ENCODE measurements around the gene MPHOSPH10.

DNA sequence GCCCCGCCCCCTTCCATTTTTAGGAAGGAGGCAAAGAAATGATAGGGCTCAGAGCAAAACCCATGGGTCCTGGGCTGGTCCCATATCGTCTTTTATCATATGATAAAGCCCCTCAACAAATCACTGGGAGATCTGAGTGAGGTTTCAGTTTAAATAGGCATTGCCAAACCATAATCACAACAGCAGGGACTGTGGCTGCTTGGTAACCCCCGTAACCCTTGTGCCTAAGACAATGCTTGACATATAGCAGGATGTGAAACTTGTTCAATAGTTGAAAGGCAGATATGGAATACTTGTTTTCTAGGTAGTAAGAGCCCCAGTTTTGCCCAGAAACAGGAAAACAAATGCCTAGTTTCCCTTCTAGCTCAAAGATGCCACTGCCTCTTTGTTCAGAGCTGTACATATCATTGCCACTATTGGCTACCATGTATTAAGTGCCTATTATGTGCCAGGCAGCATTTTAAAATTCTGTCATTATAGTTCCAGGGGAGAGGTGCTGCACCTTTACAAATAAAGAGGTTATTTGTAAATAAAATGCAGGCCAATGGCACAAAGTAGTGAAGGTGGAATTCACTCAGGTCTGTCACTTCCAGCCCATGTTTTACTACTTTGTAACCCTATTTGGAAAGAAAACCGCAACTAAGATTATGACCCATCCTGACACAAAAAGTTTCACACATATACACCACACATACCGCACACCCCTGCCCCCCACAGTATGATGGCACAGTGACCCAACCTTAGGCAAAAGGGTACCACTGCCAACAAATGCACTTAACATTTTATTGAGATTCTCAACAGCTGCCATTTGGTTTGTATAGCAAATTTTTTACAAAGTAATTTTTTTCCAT lies 47.8 kb upstream of the MPHOSPH10 start:
- no peak for TF ChIP-seq EP300 (IDR thresholded peaks at IDR 0.05)
- TF ChIP-seq, protein P1, sequence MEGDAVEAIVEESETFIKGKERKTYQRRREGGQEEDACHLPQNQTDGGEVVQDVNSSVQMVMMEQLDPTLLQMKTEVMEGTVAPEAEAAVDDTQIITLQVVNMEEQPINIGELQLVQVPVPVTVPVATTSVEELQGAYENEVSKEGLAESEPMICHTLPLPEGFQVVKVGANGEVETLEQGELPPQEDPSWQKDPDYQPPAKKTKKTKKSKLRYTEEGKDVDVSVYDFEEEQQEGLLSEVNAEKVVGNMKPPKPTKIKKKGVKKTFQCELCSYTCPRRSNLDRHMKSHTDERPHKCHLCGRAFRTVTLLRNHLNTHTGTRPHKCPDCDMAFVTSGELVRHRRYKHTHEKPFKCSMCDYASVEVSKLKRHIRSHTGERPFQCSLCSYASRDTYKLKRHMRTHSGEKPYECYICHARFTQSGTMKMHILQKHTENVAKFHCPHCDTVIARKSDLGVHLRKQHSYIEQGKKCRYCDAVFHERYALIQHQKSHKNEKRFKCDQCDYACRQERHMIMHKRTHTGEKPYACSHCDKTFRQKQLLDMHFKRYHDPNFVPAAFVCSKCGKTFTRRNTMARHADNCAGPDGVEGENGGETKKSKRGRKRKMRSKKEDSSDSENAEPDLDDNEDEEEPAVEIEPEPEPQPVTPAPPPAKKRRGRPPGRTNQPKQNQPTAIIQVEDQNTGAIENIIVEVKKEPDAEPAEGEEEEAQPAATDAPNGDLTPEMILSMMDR (IDR thresholded peaks at IDR 0.05): no peak
